ENCODE measurements around the gene CIAO2B.

GRCh38 chr16:66914541-66914940, 19.7 kb downstream of the CIAO2B start:
- TF ChIP-seq EZH2 (IDR thresholded peaks at IDR 0.05; ENCODE audit: insufficient read depth, poor library complexity, severe bottlenecking) (no peak), EZH2phosphoT487 (IDR thresholded peaks at IDR 0.05; ENCODE audit: insufficient read depth, low read depth) (no peak)
